K562 (cell line): ENCODE results near the gene GTSE1. TPM values are rescaled to one million over a fixed set of nuclear protein-coding genes. Genes with fewer than 3 reads are reported as not detected.

Experiments
- ARID4B ChIP-seq: sonication (generic); formaldehyde crosslinking; IDR thresholded peaks from 2 replicates; pipeline ENCODE4 v1.8.0; 2022; ENCODE audit warnings: mild to moderate bottlenecking, missing genetic modification reagents
- ATF1 ChIP-seq, 2 experiments: fragments of 450-650 bp in 1 of 2; IDR thresholded peaks; 2 replicates each; pipeline ENCODE4 v1.6.1; 2016; ENCODE audit warnings: missing compliant biosample characterization in 1 of 2, missing genetic modification characterization in 1 of 2
- CBX3 ChIP-seq, 2 experiments: IDR thresholded peaks; 1 replicate in 1 of 2; 2 replicates in 1 of 2; pipeline ENCODE4 v1.6.1; 2012; ENCODE audit warnings: inconsistent platforms in 2 of 2, low read length in 2 of 2, borderline replicate concordance in 1 of 2, control low read depth in 1 of 2
- EP400 ChIP-seq: fragments of 450-650 bp; IDR thresholded peaks from 2 replicates; pipeline ENCODE4 v1.6.1; 2017; ENCODE audit warnings: antibody characterized with exemption, mild to moderate bottlenecking, moderate library complexity
- ESRRA ChIP-seq: fragments of 450-650 bp; IDR thresholded peaks from 2 replicates; pipeline ENCODE4 v1.6.1; 2014; ENCODE audit warnings: low read depth, mild to moderate bottlenecking, moderate library complexity, borderline replicate concordance
- ETV5 ChIP-seq: sonication (generic); formaldehyde crosslinking; IDR thresholded peaks from 2 replicates; pipeline ENCODE4 v1.4.0; 2020; ENCODE audit warnings: low read depth, mild to moderate bottlenecking, missing genetic modification reagents
- HCFC1 ChIP-seq: IDR thresholded peaks from 2 replicates; pipeline ENCODE4 v1.6.1; 2012; ENCODE audit warnings: low read depth, low read length, improper control_type of control experiment
- HLTF ChIP-seq: fragments of 450-650 bp; IDR thresholded peaks from 2 replicates; pipeline ENCODE4 v1.6.1; 2016
- HMGN3 ChIP-seq: IDR thresholded peaks from 2 replicates; pipeline ENCODE4 v1.6.1; 2011; ENCODE audit warnings: borderline replicate concordance, low read depth, mild to moderate bottlenecking, mixed read lengths, low read length; ENCODE audit not compliant: insufficient read length; ENCODE audit errors: extremely low read depth
- HNRNPUL1 ChIP-seq: fragments of 200-400 bp; formaldehyde crosslinking; IDR thresholded peaks from 2 replicates; pipeline ENCODE4 v1.6.1; 2017; ENCODE audit warnings: low read length
- KDM5B ChIP-seq: fragments of 200-600 bp; sonication (generic); IDR thresholded peaks from 2 replicates; pipeline ENCODE4 v1.6.1; 2012; ENCODE audit warnings: low read depth, mild to moderate bottlenecking, moderate library complexity, low read length, control low read depth, inconsistent platforms; ENCODE audit not compliant: insufficient replicate concordance
- L3MBTL2 ChIP-seq: fragments of 450-650 bp; IDR thresholded peaks from 2 replicates; pipeline ENCODE4 v1.6.1; 2016; ENCODE audit warnings: mild to moderate bottlenecking, moderate library complexity
- NR2C1 ChIP-seq, 2 experiments: fragments of 450-650 bp; IDR thresholded peaks; 2 replicates each; pipeline ENCODE4 v1.6.1; 2017; ENCODE audit warnings: mild to moderate bottlenecking in 2 of 2, antibody characterized with exemption in 1 of 2, inconsistent platforms in 1 of 2, missing compliant biosample characterization in 1 of 2, missing genetic modification characterization in 1 of 2
- POU5F1 ChIP-seq: fragments of 150-350 bp; IDR thresholded peaks from 2 replicates; pipeline ENCODE4 v1.6.1; 2014; ENCODE audit warnings: borderline replicate concordance, low read length, low read depth, mild to moderate bottlenecking; ENCODE audit not compliant: partially characterized antibody
- PTTG1 ChIP-seq: fragments of 450-650 bp; IDR thresholded peaks from 2 replicates; pipeline ENCODE4 v1.6.1; 2016; ENCODE audit warnings: low read depth, mild to moderate bottlenecking, missing genetic modification characterization, missing compliant biosample characterization
- RBBP5 ChIP-seq: fragments of 200-600 bp; sonication (generic); IDR thresholded peaks from 2 replicates; pipeline ENCODE4 v1.6.1; 2012; ENCODE audit warnings: borderline replicate concordance, mild to moderate bottlenecking, low read length, control low read depth, inconsistent platforms; ENCODE audit not compliant: insufficient read depth, poor library complexity, severe bottlenecking
- SRSF7 ChIP-seq: fragments of 200-400 bp; formaldehyde crosslinking; optimal IDR thresholded peaks from 2 replicates; pipeline ENCODE3; 2017; ENCODE audit warnings: mild to moderate bottlenecking, low read depth, low read length
- TBP ChIP-seq: optimal IDR thresholded peaks from 2 replicates; pipeline ENCODE3; 2011; ENCODE audit warnings: low read depth, low read length, improper control_type of control experiment
- TEAD4 ChIP-seq, 2 experiments: sonication (generic) in 1 of 2; formaldehyde crosslinking in 1 of 2; IDR thresholded peaks; 2 replicates each; pipeline versions ENCODE4 v1.6.1 to v1.8.0; 2012 to 2022; ENCODE audit warnings: borderline replicate concordance in 1 of 2, inconsistent platforms in 1 of 2, low read length in 1 of 2, mild to moderate bottlenecking in 1 of 2, missing genetic modification reagents in 1 of 2
- ZEB2 ChIP-seq: fragments of 450-650 bp; IDR thresholded peaks from 2 replicates; pipeline ENCODE4 v1.6.1; 2016
- ZNF23 ChIP-seq: fragments of 250-450 bp; sonication (Bioruptor Pico); IDR thresholded peaks from 2 replicates; pipeline ENCODE4 v1.4.0; 2020; ENCODE audit warnings: mild to moderate bottlenecking
- ZNF232 ChIP-seq: sonication (generic); formaldehyde crosslinking; IDR thresholded peaks from 2 replicates; pipeline ENCODE4 v1.8.0; 2022; ENCODE audit warnings: mild to moderate bottlenecking, missing genetic modification reagents
- ZNF444 ChIP-seq: fragments of 250-450 bp; sonication (Bioruptor Pico); IDR thresholded peaks from 2 replicates; pipeline ENCODE4 v1.4.0; 2020; ENCODE audit warnings: mild to moderate bottlenecking, moderate library complexity
- ZNF780A ChIP-seq: fragments of 250-450 bp; sonication (Bioruptor Pico); IDR thresholded peaks from 2 replicates; pipeline ENCODE4 v1.5.0; 2021; ENCODE audit warnings: mild to moderate bottlenecking
- polyA plus RNA-seq, 8 experiments: library from polyadenylated mRNA; depleted of rRNA in 4 of 8; stranded (reverse) in 5 of 8; unstranded in 3 of 8; fragments of >200 nt; fragmentation: Nextera tagmentation in 2 of 8; fragmentation: Illumina TruSeq in 1 of 8; extraction: Ambion mirVana in 2 of 8; extraction: Trizol in 1 of 8; gene quantifications; 2 replicates each; pipeline versions ENCODE4 v1.2.1 to v1.2.3, GENCODE V29; 2011 to 2014; ENCODE audit warnings: inconsistent platforms in 1 of 8, missing spikeins in 1 of 8
- total RNA-seq, 7 experiments: library from RNA; depleted of rRNA in 6 of 7; stranded (reverse); fragments of >200 nt in 6 of 7; fragmentation: Illumina TruSeq in 2 of 7; extraction: Trizol in 2 of 7; gene quantifications; 2 replicates each; pipeline versions ENCODE4 v1.2.1 to v1.2.3, GENCODE V29; 2011 to 2021; ENCODE audit warnings: low replicate concordance in 1 of 7

Gene GTSE1
- total and polyA plus RNA-seq, 9 of the 15 experiments (the other 6 are each of a cell fraction or from before 2014, with no cell fraction given) = 2.5 to 22.5 (median 12.9) TPM

- TF ChIP-seq TEAD4 (IDR thresholded peaks at IDR 0.05; ENCODE audit: low read length) (0 out of 2 replicates have a peak, but pooled peaks have one; percentile 9), TEAD4 (CRISPR knock-in tag; IDR thresholded peaks at IDR 0.05; ENCODE audit: borderline replicate concordance) (no peak), ZNF780A (CRISPR knock-in tag) (no peak), L3MBTL2 (peak; percentile 29; the same call in 1 of the 2 replicates), HMGN3 (peak; percentile 57), ZNF444 (CRISPR knock-in tag) (no peak), HNRNPUL1 (no peak), ZEB2 (peak; percentile 90), ARID4B (peak; percentile 62; the same call in 1 of the 2 replicates), PTTG1 (tag) (no peak), NR2C1 (IDR thresholded peaks at IDR 0.05) (no peak), NR2C1 (tag; IDR thresholded peaks at IDR 0.05) (no peak), HLTF (no peak), ZNF232 (no peak), POU5F1 (no peak), KDM5B (peak; percentile 58), RBBP5 (peak; percentile 97), ATF1 (CRISPR knock-in tag; IDR thresholded peaks at IDR 0.05) (no peak), ATF1 (tag; IDR thresholded peaks at IDR 0.05) (peak; percentile 66), TBP (peak; percentile 64), CBX3 (IDR thresholded peaks at IDR 0.05; ENCODE audit: borderline replicate concordance in 1 of 2, low read length in 2 of 2) (no peak), EP400 (peak; percentile 71; the same call in 1 of the 2 replicates), ESRRA (peak; percentile 68), ZNF23 (no peak), SRSF7 (no peak), HCFC1 (peak; percentile 82), ETV5 (CRISPR knock-in tag) (peak; percentile 81)
Observed at GRCh38 chr22:46335201-46336118, 38.8 kb downstream of the GTSE1 start, which contains the start of gene TRMU (continued).
